ENCODE results near the gene CABCOCO1.

The CABCOCO1 gene

GRCh38 chr10:61757525-61758397, 95.0 kb downstream of the CABCOCO1 start:
- no peak for DNase-seq

GRCh38 chr10:61758433-61758832, 95.7 kb downstream of the CABCOCO1 start:
- no peak for DNase-seq

- DNase-seq, result no peak
Measured at GRCh38 chr10:61759751-61760150, 97.0 kb downstream of the CABCOCO1 start.

- peak; percentile 5 to 16 for DNase-seq
Measured at GRCh38 chr10:61760943-61761824, 98.5 kb downstream of the CABCOCO1 start.

GRCh38 chr10:61761825-61762217, 99.1 kb downstream of the CABCOCO1 start:
- DNase-seq, result peak; percentile 64 to 86

GRCh38 chr10:61763778-61764177, 101.0 kb downstream of the CABCOCO1 start:
- DNase-seq, result no peak

GRCh38 chr10:61764486-61764885, 101.8 kb downstream of the CABCOCO1 start:
- DNase-seq, result no peak

- DNase-seq, result no peak
Measured at GRCh38 chr10:61765176-61766087, 102.7 kb downstream of the CABCOCO1 start.

GRCh38 chr10:61766927-61767326, 104.2 kb downstream of the CABCOCO1 start:
- DNase-seq, result no peak

GRCh38 chr10:61774031-61774430, 111.3 kb downstream of the CABCOCO1 start:
- no peak for DNase-seq

GRCh38 chr10:61775111-61775510, 112.4 kb downstream of the CABCOCO1 start:
- no peak for DNase-seq

- no peak for DNase-seq
Measured at GRCh38 chr10:61776615-61777266, 114.0 kb downstream of the CABCOCO1 start.

- no peak for DNase-seq
Measured at GRCh38 chr10:61778137-61778536, 115.4 kb downstream of the CABCOCO1 start.

GRCh38 chr10:61779276-61779675, 116.5 kb downstream of the CABCOCO1 start:
- DNase-seq, result no peak

GRCh38 chr10:61779950-61780659, 117.4 kb downstream of the CABCOCO1 start:
- no peak for DNase-seq

GRCh38 chr10:61780732-61781131, 118.0 kb downstream of the CABCOCO1 start:
- no peak for DNase-seq

GRCh38 chr10:61781969-61782403, 119.3 kb downstream of the CABCOCO1 start:
- DNase-seq, result no peak

GRCh38 chr10:61784354-61785133, 121.8 kb downstream of the CABCOCO1 start:
- DNase-seq, result no peak

GRCh38 chr10:61785473-61786105, 122.9 kb downstream of the CABCOCO1 start:
- DNase-seq, result no peak

- no peak for DNase-seq
Measured at GRCh38 chr10:61786728-61787127, 124.0 kb downstream of the CABCOCO1 start.
